SK-N-MC (cell line): ENCODE data around the gene MMP25.

Source experiments
- EZH2 ChIP-seq: fragments of 200-600 bp; sonication (generic); IDR thresholded peaks from one replicate; pipeline ENCODE4 v1.6.1; 2017; ENCODE audit warnings: antibody characterized with exemption
- FOXP2 ChIP-seq: optimal IDR thresholded peaks from 2 replicates; pipeline ENCODE3; 2011; ENCODE audit warnings: mild to moderate bottlenecking, moderate library complexity; ENCODE audit not compliant: insufficient read depth; ENCODE audit errors: extremely low read length, control extremely low read depth
- POLR2AphosphoS5 ChIP-seq: IDR thresholded peaks from 2 replicates; pipeline ENCODE4 v1.6.1; 2012; ENCODE audit warnings: mild to moderate bottlenecking, low read depth, low read length, borderline replicate concordance

DNA sequence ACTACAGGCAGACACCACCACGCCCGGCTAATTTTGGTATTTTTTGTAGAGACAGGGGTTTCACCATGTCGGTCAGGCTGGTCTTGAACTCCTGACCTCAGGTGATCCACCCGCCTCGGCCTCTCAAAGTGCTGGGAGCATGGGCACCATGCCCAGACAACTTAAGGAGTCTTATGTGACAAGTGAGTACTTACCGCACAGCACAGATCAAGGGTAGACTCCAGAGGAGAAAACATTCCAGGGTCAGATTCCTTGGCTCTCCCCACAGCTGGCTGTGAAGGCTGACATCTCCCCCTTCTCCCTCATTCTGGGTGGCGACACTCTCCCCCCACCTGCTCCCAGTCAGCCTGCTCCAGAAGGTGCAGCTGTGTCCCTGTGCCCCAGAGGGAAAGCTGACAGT is 42.1 kb downstream of the MMP25 start:
- TF ChIP-seq POLR2AphosphoS5 = no peak
- no peak for TF ChIP-seq EZH2
- no peak for TF ChIP-seq FOXP2
